Vagina (tissue), 2 donors: ENCODE data around the gene RAC2. TPM values are rescaled to one million over a fixed set of nuclear protein-coding genes. Genes with fewer than 3 reads are reported as not detected.

Source experiments
- DNase-seq, 2 donors: peaks; one replicate each; pipeline ENCODE4 v3.0.0-alpha.2; 2017; ENCODE audit errors: extremely low spot score in 2 of 2
- H3K27ac ChIP-seq: fragments of 200-600 bp; sonication (generic); one replicate; pipeline ENCODE4 v1.5.1; 2019
- H3K27me3 ChIP-seq: fragments of 200-600 bp; sonication (generic); one replicate; pipeline ENCODE4 v1.5.1; 2019
- H3K36me3 ChIP-seq, 2 donors: fragments of 200-600 bp; sonication (generic); one replicate each; pipeline ENCODE4 v1.5.1; 2017 to 2019
- H3K4me1 ChIP-seq: fragments of 200-600 bp; sonication (generic); one replicate; pipeline ENCODE4 v1.5.1; 2019
- H3K4me3 ChIP-seq, 2 donors: fragments of 200-600 bp; sonication (generic); 1 replicate in 1 of 2; 2 replicates in 1 of 2; pipeline ENCODE4 v1.5.1; 2016 to 2019
- H3K9me3 ChIP-seq: fragments of 200-600 bp; sonication (generic); one replicate; pipeline ENCODE4 v1.5.1; 2019
- POLR2A ChIP-seq, 2 donors: fragments of 450-650 bp; IDR thresholded peaks; one replicate each; pipeline ENCODE4 v1.6.1; 2017; ENCODE audit warnings: antibody characterized with exemption in 2 of 2, mild to moderate bottlenecking in 2 of 2, moderate library complexity in 2 of 2
- POLR2AphosphoS5 ChIP-seq, 2 donors: sonication (generic); formaldehyde crosslinking; IDR thresholded peaks; one replicate each; pipeline ENCODE4 v1.9.0; 2017; ENCODE audit warnings: antibody characterized with exemption in 2 of 2, mild to moderate bottlenecking in 2 of 2, low read depth in 1 of 2; ENCODE audit not compliant: insufficient read depth in 1 of 2
- intact Hi-C: fragments of 100-400 bp; cut with DNase I; formaldehyde crosslinking; loops from one replicate; pipeline ENCODE4 v1.15.1; 2023
- total RNA-seq: library from RNA; depleted of rRNA; stranded (reverse); fragments of >200 nt; gene quantifications from one replicate; pipeline ENCODE4 v1.2.3, GENCODE V29; 2016
- TF ChIP-seq, protein P1 (sequence below), 3 experiments: fragments of 450-650 bp in 2 of 3; fragments of 200-600 bp in 1 of 3; sonication (generic) in 1 of 3; IDR thresholded peaks; one replicate each; pipeline ENCODE4 v1.5.1; 2017 to 2019; ENCODE audit warnings: antibody characterized with exemption in 3 of 3, mild to moderate bottlenecking in 2 of 3, moderate library complexity in 2 of 3

The RAC2 gene
- total RNA-seq, 1 donor from 2014 or later, result 15.7 TPM

DNA sequence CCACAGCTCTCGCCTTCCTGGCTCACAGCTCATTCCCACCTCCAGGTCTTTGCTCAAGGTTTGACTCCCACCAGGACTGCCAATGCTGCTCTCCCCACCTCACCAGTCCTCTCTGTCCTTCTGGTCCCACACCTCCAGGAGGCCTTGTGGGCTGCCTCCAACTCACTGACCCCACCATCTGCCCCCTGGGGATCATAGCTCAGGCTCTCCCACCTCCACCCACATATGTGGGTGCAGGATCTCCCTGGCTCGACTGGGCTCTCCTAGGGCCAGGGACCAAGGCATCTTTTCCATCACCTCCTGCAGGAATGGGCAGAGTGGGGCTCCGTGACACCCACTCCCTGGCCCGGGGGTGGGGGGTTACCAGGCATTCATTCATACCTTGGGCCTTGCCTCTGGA, 18.0 kb downstream of the RAC2 start:
- no peak for TF ChIP-seq POLR2AphosphoS5 (IDR thresholded peaks at IDR 0.05; ENCODE audit: insufficient read depth in 1 of 2, low read depth in 1 of 2)
- TF ChIP-seq, protein P1, sequence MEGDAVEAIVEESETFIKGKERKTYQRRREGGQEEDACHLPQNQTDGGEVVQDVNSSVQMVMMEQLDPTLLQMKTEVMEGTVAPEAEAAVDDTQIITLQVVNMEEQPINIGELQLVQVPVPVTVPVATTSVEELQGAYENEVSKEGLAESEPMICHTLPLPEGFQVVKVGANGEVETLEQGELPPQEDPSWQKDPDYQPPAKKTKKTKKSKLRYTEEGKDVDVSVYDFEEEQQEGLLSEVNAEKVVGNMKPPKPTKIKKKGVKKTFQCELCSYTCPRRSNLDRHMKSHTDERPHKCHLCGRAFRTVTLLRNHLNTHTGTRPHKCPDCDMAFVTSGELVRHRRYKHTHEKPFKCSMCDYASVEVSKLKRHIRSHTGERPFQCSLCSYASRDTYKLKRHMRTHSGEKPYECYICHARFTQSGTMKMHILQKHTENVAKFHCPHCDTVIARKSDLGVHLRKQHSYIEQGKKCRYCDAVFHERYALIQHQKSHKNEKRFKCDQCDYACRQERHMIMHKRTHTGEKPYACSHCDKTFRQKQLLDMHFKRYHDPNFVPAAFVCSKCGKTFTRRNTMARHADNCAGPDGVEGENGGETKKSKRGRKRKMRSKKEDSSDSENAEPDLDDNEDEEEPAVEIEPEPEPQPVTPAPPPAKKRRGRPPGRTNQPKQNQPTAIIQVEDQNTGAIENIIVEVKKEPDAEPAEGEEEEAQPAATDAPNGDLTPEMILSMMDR (IDR thresholded peaks at IDR 0.05), result no peak
- TF ChIP-seq POLR2A (IDR thresholded peaks at IDR 0.05), result no peak
- Histone ChIP-seq H3K4me1 (peaks cover 21% of the 10 kb centered on the region), H3K4me3 (no peak overlapping the region), H3K27me3 (no peaks in the 10 kb centered on the region), H3K36me3 (no peaks in the 10 kb centered on the region), H3K9me3 (no peaks in the 10 kb centered on the region), H3K27ac (no peak overlapping the region)
- DNase-seq, result no peak
- intact Hi-C loops, result no loop called here

DNA sequence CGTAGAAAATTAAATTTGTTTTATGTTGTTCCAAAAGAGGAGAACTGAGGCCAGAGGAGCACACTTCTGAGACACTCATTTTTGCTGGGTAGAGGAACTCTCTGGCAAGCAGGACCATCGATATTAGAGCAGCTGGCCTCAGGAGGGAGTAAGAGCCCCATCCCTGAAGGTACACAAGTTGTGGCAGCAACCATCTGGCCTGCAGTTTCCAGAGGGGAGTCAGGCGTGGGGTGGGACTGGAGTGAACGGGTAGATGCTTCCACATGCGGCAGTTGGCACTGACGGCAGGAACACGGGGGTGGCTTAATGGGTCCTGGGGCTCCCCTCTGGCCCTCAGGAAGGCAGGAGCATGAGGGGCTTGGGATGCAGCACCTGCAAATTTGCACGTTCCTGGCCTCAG, 18.6 kb downstream of the RAC2 start:
- DNase-seq, result no peak
- no peaks in the 10 kb centered on the region for H3K27me3 ChIP-seq
- no peak overlapping the region for H3K4me3 ChIP-seq
- no peak for TF ChIP-seq POLR2A (IDR thresholded peaks at IDR 0.05)
- TF ChIP-seq POLR2AphosphoS5 (IDR thresholded peaks at IDR 0.05; ENCODE audit: insufficient read depth in 1 of 2, low read depth in 1 of 2), result no peak
- TF ChIP-seq, protein P1 (IDR thresholded peaks at IDR 0.05), result no peak
- no peak overlapping the region for H3K27ac ChIP-seq
- no peaks in the 10 kb centered on the region for H3K9me3 ChIP-seq
- intact Hi-C loops, result no loop called here
- H3K4me1 ChIP-seq, result peaks cover 21% of the 10 kb centered on the region
- no peaks in the 10 kb centered on the region for H3K36me3 ChIP-seq

DNA sequence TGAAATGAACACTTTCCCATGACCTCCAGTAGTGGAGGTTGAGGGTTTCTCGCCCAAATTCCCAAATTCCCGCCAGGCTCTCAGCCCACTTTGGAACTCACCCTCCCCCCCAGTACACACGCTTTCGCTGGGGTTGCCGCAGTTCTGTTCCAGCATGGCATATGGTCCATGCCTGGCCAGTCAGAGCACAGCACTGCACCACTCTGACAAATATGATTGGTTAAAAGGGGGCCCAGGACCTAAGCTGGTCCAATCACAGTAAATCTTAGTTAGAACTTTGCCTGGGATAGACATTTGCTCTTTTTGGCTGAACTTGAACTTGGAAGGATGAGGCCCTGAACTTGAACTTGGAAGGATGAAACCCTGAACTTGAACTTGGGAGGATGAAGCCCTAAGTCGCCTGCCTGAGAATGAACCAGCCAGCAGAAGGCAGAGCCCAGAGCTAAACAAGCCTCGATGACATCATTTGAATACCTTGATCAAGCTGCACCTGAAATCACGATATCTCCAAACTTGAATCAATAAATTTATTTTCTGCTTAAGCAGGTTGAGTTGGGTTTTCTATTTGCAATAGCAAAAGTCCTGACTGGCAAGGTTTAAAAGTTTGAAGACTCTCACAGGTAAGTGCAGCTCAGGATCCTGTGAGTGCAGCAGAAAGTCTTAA, 19.2 kb downstream of the RAC2 start:
- Histone ChIP-seq H3K9me3 (no peaks in the 10 kb centered on the region), H3K27me3 (no peaks in the 10 kb centered on the region), H3K4me3 (no peak overlapping the region), H3K27ac (no peak overlapping the region), H3K4me1 (peaks cover 20% of the 10 kb centered on the region), H3K36me3 (no peaks in the 10 kb centered on the region)
- intact Hi-C loops, result no loop called here
- TF ChIP-seq POLR2AphosphoS5 (IDR thresholded peaks at IDR 0.05; ENCODE audit: insufficient read depth in 1 of 2, low read depth in 1 of 2) (no peak), POLR2A (IDR thresholded peaks at IDR 0.05) (no peak)
- TF ChIP-seq, protein P1 (IDR thresholded peaks at IDR 0.05), result no peak
- DNase-seq, result no peak

DNA sequence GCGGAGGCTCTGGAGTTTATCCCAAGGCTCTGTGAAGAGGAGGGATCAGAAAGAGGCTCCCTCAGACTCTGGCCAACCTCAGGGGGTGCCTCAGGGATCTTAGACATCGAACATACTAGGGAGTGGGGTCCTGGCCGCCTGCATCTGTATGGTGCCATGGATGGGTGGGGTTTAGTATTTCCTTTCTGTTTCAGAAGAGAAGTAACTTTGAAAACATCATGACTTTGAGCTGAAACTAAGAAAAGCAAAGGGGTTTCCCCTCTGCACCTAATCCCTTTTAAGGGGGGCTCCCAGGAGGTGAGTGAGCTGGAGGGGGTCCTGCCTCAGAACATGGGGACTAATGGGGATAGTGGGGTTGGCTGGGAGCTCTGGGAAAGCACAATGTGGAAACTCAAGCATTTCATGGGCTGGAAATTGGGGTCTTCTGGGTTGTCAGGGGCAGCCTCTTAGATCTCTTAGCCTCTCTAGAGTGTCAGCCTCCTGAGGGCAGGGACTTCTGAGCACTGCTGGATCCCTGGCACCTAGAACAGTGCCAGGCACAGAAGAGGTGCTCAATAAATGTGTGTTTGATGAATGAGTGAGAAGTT, 20.0 kb downstream of the RAC2 start:
- no peaks in the 10 kb centered on the region for H3K9me3 ChIP-seq
- TF ChIP-seq POLR2A (IDR thresholded peaks at IDR 0.05) (no peak), POLR2AphosphoS5 (IDR thresholded peaks at IDR 0.05; ENCODE audit: insufficient read depth in 1 of 2, low read depth in 1 of 2) (no peak)
- TF ChIP-seq, protein P1 (IDR thresholded peaks at IDR 0.05), result no peak
- no peak for DNase-seq
- H3K27me3 ChIP-seq, result no peaks in the 10 kb centered on the region
- H3K4me3 ChIP-seq, result no peak overlapping the region
- H3K27ac ChIP-seq, result no peak overlapping the region
- H3K36me3 ChIP-seq, result no peaks in the 10 kb centered on the region
- intact Hi-C loops, result no loop called here
- H3K4me1 ChIP-seq, result peaks cover 12% of the 10 kb centered on the region

DNA sequence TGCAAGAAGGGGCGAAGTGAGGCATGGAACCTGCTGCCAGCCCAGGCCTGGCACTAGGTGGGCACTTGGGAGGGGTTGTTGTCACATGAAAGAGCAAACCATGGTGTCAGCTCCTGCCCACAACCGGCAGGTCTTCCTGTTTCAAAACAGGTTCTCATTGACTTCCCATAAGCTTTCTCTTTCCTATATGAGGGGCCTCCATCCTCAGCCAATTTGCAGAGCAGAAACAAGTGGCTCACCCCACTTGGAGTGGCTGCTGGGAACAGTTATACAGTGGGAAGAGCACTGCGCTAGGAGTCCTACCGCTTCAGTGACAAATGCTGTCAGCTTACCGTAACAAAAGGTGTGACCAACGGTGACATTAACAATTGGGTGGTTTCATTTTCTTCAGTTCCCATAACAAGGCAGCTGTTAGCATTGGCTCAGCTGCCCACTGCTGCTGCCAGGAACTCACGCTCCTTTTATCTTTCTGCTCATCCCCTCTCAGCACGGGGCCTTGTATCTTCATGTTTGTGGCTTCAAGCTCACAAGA, 21.6 kb downstream of the RAC2 start:
- no peak for DNase-seq
- H3K4me1 ChIP-seq, result no peaks in the 10 kb centered on the region
- TF ChIP-seq, protein P1 (IDR thresholded peaks at IDR 0.05), result no peak
- no peak for TF ChIP-seq POLR2AphosphoS5 (IDR thresholded peaks at IDR 0.05; ENCODE audit: insufficient read depth in 1 of 2, low read depth in 1 of 2)
- TF ChIP-seq POLR2A (IDR thresholded peaks at IDR 0.05), result no peak
- intact Hi-C loops, result no loop called here
- H3K27ac ChIP-seq, result no peak overlapping the region
- H3K36me3 ChIP-seq, result no peaks in the 10 kb centered on the region
- H3K4me3 ChIP-seq, result no peak overlapping the region
- no peaks in the 10 kb centered on the region for H3K9me3 ChIP-seq
- H3K27me3 ChIP-seq, result no peaks in the 10 kb centered on the region
